IMR-90 (cell line): Measurements from ENCODE around the gene ECI2.

Experiments used
- BHLHE40 ChIP-seq: fragments of 150-350 bp; IDR thresholded peaks from 2 replicates; pipeline ENCODE4 v1.6.1; 2016; ENCODE audit warnings: mild to moderate bottlenecking, low read depth, low read length
- CEBPB ChIP-seq: IDR thresholded peaks from 2 replicates; pipeline ENCODE4 v1.6.1; 2012; ENCODE audit warnings: low read depth, low read length, improper control_type of control experiment
- CTCF ChIP-seq: conservative IDR thresholded peaks from 2 replicates; pipeline ENCODE4 v1.5.1; 2012; ENCODE audit warnings: mild to moderate bottlenecking, low read depth, low read length, improper control_type of control experiment
- ELK1 ChIP-seq: fragments of 150-350 bp; IDR thresholded peaks from 2 replicates; pipeline ENCODE4 v1.6.1; 2016; ENCODE audit warnings: low read depth, mild to moderate bottlenecking, low read length, moderate library complexity, borderline replicate concordance
- FOS ChIP-seq: fragments of 150-350 bp; IDR thresholded peaks from 2 replicates; pipeline ENCODE4 v1.6.1; 2016; ENCODE audit warnings: low read depth, low read length
- MAFK ChIP-seq: IDR thresholded peaks from 2 replicates; pipeline ENCODE4 v1.6.1; 2012; ENCODE audit warnings: low read depth, low read length, improper control_type of control experiment
- MAZ ChIP-seq: IDR thresholded peaks from 2 replicates; pipeline ENCODE4 v1.6.1; 2012; ENCODE audit warnings: low read depth, mild to moderate bottlenecking, low read length, improper control_type of control experiment, moderate library complexity, borderline replicate concordance
- MXI1 ChIP-seq: IDR thresholded peaks from 2 replicates; pipeline ENCODE4 v1.6.1; 2012; ENCODE audit warnings: low read depth, mild to moderate bottlenecking, low read length, moderate library complexity, borderline replicate concordance
- NFE2L2 ChIP-seq: fragments of 150-350 bp; IDR thresholded peaks from 2 replicates; pipeline ENCODE4 v1.6.1; 2016; ENCODE audit warnings: low read depth, mild to moderate bottlenecking, low read length
- POLR2A ChIP-seq: IDR thresholded peaks from 2 replicates; pipeline ENCODE4 v1.6.1; 2012; ENCODE audit warnings: mild to moderate bottlenecking, low read depth, low read length
- RAD21 ChIP-seq: IDR thresholded peaks from 2 replicates; pipeline ENCODE4 v1.6.1; 2012; ENCODE audit warnings: low read length, improper control_type of control experiment
- RCOR1 ChIP-seq: IDR thresholded peaks from 2 replicates; pipeline ENCODE4 v1.6.1; 2012; ENCODE audit warnings: mild to moderate bottlenecking, low read length, improper control_type of control experiment; ENCODE audit not compliant: insufficient replicate concordance
- SMC3 ChIP-seq: fragments of 150-350 bp; IDR thresholded peaks from 2 replicates; pipeline ENCODE4 v1.6.1; 2016; ENCODE audit warnings: low read depth, mild to moderate bottlenecking, antibody characterized with exemption, low read length, moderate library complexity
- USF2 ChIP-seq: fragments of 150-350 bp; IDR thresholded peaks from 2 replicates; pipeline ENCODE4 v1.6.1; 2017; ENCODE audit warnings: mild to moderate bottlenecking, antibody characterized with exemption, low read length, low read depth

GRCh38 chr6:4100655-4101054 is 34.7 kb downstream of the ECI2 start:
- no peak for TF ChIP-seq CTCF
- TF ChIP-seq NFE2L2: no peak
- TF ChIP-seq USF2: no peak
- no peak for TF ChIP-seq RCOR1
- TF ChIP-seq POLR2A: no peak
- TF ChIP-seq ELK1: no peak
- no peak for TF ChIP-seq CEBPB
- no peak for TF ChIP-seq RAD21
- no peak for TF ChIP-seq BHLHE40
- no peak for TF ChIP-seq MAFK
- no peak for TF ChIP-seq FOS
- TF ChIP-seq MXI1: no peak
- no peak for TF ChIP-seq MAZ
- TF ChIP-seq SMC3: no peak
